ENCODE data around the gene ZNF862. TPM values are rescaled to one million over a fixed set of nuclear protein-coding genes. Genes with fewer than 3 reads are reported as not detected.
"Not testable (repeated sequence)": the region's sequence is repeated elsewhere in the genome, so short reads cannot be mapped to it uniquely, and the experiment has no call there.

Gene ZNF862
- total and polyA plus RNA-seq, 2 of the 8 experiments (the other 6 are each of a cell fraction or from before 2014, with no cell fraction given): 1.8 to 3.9 TPM

- H3K18ac ChIP-seq (ENCODE audit: extremely low read depth, low read length); DNase-seq (ENCODE audit: low read depth in 1 of 2, low spot score in 2 of 2); H4K5ac ChIP-seq (ENCODE audit: insufficient read length, low read depth, low read length); H3K23ac ChIP-seq (ENCODE audit: insufficient read length); FAIRE-seq; H2BK120ac ChIP-seq (replicated peaks; ENCODE audit: low read depth, low read length); H2BK12ac ChIP-seq (ENCODE audit: low read depth, low read length); H3K27me3 ChIP-seq (replicated peaks in 1 of 4; ENCODE audit: control insufficient read depth in 3 of 4, extremely low read depth in 1 of 4, insufficient read depth in 3 of 4, low read length in 3 of 4); H3K27ac ChIP-seq (ENCODE audit: low read depth, low read length); H4K8ac ChIP-seq (ENCODE audit: extremely low read depth, insufficient read depth, low read length); H3K14ac ChIP-seq (ENCODE audit: insufficient read length); H2AK5ac ChIP-seq (ENCODE audit: low read depth, low read length); H3K36me3 ChIP-seq (ENCODE audit: control insufficient read depth in 2 of 4, insufficient read depth in 4 of 4, low read length in 3 of 4); H4K91ac ChIP-seq (replicated peaks; ENCODE audit: insufficient read length, low read length); H3K79me1 ChIP-seq (ENCODE audit: low read depth, low read length); H3K9me3 ChIP-seq (ENCODE audit: insufficient read depth in 2 of 2, low read depth in 1 of 2, low read length in 1 of 2); H3K56ac ChIP-seq (replicated peaks; ENCODE audit: insufficient read length, low read depth, low read length); H2BK15ac ChIP-seq (ENCODE audit: low read length); H3K4ac ChIP-seq (replicated peaks; ENCODE audit: insufficient read length, low read depth, low read length); H3K79me2 ChIP-seq (ENCODE audit: control insufficient read depth in 1 of 2, insufficient read depth in 2 of 2, low read length in 2 of 2); H3K4me3 ChIP-seq (ENCODE audit: extremely low read depth in 1 of 4, insufficient read depth in 2 of 4, low read depth in 3 of 4, low read length in 4 of 4); H3K4me2 ChIP-seq (ENCODE audit: insufficient read depth in 1 of 2, low read depth in 2 of 2, low read length in 2 of 2); POLR2A ChIA-PET (ENCODE audit: partially characterized antibody); H3K9ac ChIP-seq (replicated peaks in 1 of 4; ENCODE audit: extremely low read depth in 1 of 4, low read depth in 3 of 4, low read length in 3 of 4); H4K20me1 ChIP-seq (replicated peaks in 1 of 2; ENCODE audit: control insufficient read depth in 1 of 2, insufficient read depth in 2 of 2, low read length in 2 of 2); H2AFZ ChIP-seq (ENCODE audit: low read length); H2BK5ac ChIP-seq (ENCODE audit: low read depth, low read length); H3K23me2 ChIP-seq (ENCODE audit: low read depth, low read length); H2BK20ac ChIP-seq (ENCODE audit: low read length): not testable (repeated sequence)
- CTCF ChIA-PET (ENCODE audit: partially characterized antibody): interaction anchor here (1.1 to 2.9 kb wide), 6 partner anchors 10 to 29 kb away, joined by 3 to 15 read pairs (median 5); no protein-coding TSS in a partner anchor
- 86% methylated on average over 1 of the region's 1 CpG; no CpG with 5 or more reads in 1 of the 2 experiments for WGBS, 2 experiments (ENCODE audit: extremely low coverage in 1 of 2, insufficient coverage in 1 of 2, insufficient read length in 1 of 2, insufficient replicate concordance in 2 of 2, low coverage in 1 of 2, low lambda C conversion rate in 2 of 2, missing lambda C conversion rate in 1 of 2)
- peaks cover 0 to 10% (median 6%) of the 10 kb centered on the region in 4 experiments; a peak in 6 of 7 replicates for H3K4me1 ChIP-seq (replicated peaks in 1 of 4; ENCODE audit: control insufficient read depth in 3 of 4, insufficient read depth in 4 of 4, low read length in 3 of 4)
Measured at GRCh38 chr7:149830527-149830926, 7.6 kb upstream of the ZNF862 start.
